A549 treated with AZD9567 at 1 μM for 4 hours (cell line): ENCODE measurements around the gene ZNF646. TPM values are rescaled to one million over a fixed set of nuclear protein-coding genes. Genes with fewer than 3 reads are reported as not detected.

Experiments used
- total RNA-seq: library from RNA; stranded (reverse); fragments of 200-300 nt; extraction: Qiagen RNA extraction; gene quantifications from 5 replicates; pipeline ENCODE4 v1.2.3, GENCODE V29; 2022; ENCODE audit not compliant: insufficient read depth

The ZNF646 gene, protein sequence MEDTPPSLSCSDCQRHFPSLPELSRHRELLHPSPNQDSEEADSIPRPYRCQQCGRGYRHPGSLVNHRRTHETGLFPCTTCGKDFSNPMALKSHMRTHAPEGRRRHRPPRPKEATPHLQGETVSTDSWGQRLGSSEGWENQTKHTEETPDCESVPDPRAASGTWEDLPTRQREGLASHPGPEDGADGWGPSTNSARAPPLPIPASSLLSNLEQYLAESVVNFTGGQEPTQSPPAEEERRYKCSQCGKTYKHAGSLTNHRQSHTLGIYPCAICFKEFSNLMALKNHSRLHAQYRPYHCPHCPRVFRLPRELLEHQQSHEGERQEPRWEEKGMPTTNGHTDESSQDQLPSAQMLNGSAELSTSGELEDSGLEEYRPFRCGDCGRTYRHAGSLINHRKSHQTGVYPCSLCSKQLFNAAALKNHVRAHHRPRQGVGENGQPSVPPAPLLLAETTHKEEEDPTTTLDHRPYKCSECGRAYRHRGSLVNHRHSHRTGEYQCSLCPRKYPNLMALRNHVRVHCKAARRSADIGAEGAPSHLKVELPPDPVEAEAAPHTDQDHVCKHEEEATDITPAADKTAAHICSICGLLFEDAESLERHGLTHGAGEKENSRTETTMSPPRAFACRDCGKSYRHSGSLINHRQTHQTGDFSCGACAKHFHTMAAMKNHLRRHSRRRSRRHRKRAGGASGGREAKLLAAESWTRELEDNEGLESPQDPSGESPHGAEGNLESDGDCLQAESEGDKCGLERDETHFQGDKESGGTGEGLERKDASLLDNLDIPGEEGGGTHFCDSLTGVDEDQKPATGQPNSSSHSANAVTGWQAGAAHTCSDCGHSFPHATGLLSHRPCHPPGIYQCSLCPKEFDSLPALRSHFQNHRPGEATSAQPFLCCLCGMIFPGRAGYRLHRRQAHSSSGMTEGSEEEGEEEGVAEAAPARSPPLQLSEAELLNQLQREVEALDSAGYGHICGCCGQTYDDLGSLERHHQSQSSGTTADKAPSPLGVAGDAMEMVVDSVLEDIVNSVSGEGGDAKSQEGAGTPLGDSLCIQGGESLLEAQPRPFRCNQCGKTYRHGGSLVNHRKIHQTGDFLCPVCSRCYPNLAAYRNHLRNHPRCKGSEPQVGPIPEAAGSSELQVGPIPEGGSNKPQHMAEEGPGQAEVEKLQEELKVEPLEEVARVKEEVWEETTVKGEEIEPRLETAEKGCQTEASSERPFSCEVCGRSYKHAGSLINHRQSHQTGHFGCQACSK (N-terminal part only)
- 8.1 to 11.5 TPM (median 10.2 TPM) in 5 replicates for total RNA-seq

DNA sequence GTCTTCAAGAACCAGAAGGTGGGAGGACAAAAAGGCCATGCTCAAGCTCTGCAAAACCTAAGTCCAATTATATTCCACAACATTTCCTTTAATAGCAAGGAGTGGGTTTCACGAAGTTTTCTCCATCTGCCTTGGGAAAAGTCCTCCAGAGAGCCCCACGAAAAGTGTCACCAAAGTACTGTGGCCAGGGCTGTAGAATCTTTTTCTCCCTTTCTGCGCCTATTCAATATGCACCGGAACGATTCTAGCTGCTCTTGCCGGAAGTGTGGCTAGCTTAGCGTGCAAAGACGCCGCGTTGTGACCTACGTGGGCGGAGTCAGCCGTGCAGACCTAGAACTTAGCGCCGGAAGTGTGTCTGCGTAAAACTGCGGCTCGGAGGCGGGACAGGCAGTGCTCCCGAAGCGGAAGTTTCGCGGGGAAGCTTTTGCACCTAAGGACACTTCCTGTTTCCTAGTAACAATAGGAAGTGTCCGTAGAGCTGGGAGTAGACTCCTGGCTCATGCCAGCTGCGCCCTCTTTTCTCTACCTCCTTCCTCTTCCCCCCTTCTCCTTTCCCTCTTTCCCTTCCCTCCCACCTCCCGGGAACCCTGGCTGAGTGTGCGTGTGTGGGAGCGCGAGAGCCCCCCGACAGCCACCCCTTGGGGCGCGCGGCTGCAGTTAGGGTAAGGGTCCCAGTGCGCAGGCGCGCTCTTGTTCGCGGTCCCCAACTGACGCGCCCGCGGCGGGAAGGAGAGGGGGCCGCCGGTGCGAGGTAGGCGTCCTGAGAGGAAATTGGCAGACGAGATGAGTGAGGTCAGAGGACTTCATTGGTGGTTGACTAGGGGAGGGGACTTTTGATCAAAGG, at the start of gene ZNF646, which contains the start of gene ZNF668:
TSS of gene ZNF646 (plus strand) at position 453 of the 844 bp plus-strand sequence. CDS start 1,903 bp downstream, outside the sequence.
TSS of gene ZNF668 (minus strand) at position 271 of the 844 bp plus-strand sequence. CDS start 9,781 bp downstream, outside the sequence.

DNA sequence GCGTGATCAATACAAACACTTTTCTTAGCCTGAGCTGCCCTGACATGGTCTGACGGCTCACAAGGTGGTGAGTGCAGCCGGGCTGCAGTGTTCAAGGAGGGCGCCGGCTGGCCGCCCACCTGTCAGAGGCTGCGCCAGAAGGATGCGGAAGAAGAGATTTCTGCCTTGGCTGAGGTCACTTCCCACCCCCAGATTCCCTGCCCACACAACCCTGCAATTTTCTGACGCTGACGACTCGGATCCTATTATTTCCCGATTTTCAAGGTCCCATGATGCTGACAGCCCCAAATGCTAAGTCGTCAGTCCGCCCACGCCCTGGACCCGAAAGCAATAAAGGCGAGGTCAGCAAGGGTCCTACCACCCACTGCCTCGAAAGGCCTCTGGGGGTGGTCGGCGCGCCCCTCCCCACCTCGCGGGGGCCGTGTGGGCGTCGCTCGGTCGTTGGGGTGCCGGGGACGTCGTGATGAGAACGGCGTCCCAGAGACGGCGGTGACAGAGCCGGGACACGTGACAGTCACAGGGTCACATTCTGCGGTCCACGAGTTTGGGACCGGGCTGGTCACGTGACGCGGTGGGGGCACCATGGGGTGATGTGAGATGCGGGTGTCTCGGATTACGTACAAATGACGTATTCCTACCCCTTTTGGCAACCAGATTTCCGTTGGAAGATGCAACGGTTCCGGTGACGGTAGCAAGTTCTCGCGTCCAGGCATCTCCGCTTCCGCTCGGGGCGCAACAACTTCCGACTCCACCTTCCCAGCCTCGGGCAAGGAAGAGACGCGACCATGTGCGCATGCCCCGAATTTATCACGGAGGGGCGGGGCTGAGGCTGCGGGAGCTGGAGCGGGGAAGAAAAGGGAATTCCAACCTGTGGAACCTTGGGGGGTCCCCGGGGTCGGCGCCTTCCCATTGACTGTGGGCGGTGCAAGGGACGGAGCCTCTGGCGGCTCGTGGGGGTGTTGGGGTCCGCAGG, 41.2 kb upstream of the ZNF646 start, which contains the start of gene STX4:
TSS of gene STX4 (plus strand) at position 823 of the 973 bp plus-strand sequence. CDS start 248 bp downstream, outside the sequence.

DNA sequence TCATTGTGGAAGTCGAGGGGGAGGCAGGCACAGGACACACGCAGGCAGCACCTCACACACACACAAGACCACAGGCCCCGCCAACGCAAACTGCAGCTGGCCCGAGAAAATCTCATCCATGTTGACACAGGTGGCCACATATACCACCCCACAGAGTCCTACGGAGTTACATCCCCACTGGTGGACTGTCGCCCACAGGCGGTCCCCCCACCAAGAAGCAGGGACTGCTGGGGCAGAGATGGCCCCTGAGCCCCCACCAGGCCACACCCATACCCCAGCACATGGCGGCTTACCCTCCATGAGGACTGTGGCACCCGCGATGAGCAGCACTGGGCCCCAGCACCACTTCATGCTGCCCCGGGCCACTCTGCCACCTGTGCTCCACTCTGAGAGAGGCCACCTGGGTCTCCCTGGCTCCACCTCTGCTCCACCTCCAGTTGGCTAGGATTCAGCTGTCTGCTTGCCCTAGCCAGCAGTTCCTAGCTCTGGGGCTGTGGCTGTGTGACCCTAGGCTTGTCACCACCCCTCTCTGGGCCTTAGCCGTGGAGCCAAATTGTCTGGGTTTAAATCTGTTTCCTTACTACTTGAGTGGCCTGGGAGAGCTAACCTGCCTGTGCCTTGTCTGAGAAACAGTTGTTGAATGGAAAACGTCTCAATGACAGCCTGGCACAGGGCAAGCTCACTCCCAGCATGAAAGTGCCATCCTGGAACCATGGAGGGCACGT, 14.4 kb downstream of the ZNF646 start, which contains the start of gene PRSS53:
TSS of gene PRSS53 (minus strand) at position 485 of the 725 bp plus-strand sequence. CDS start at position 351, 134 bp downstream.

DNA sequence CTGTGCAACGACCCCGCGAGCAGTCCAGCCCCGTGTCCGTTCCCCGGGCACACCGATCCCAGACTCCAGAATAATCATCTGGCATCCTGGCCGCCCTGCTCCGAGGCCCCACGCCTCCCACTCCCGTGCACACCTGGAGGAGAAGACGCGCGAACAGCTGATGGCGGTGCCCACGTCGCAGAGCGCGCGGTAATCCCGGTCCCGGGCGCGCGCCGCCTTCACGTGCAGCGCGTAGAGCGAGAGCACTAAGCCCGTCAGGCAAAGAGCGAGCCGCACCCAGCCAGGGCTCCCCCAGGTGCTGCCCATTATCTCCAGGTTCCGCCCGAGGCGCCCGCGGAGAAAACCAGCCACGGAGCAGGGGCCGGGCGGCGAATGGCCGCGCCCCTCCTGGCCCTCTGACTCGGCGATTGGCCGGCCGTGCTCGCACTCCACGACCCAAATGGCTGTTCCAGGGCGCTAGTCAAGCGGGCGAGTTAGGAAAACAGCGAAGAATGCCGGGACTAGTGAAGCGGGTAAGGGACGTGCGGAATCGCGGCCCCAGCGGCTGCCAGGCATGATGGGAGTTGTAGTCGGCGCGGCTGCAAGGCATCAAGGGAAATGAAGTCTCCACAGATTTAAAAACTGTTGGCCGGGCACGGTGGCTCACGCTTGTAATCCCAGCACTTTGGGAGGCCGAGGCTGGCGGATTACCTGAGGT, 20.4 kb downstream of the ZNF646 start, which contains the start of gene VKORC1:
TSS of gene VKORC1 (minus strand) at position 374 of the 697 bp plus-strand sequence. CDS start at position 306, 68 bp downstream.

DNA sequence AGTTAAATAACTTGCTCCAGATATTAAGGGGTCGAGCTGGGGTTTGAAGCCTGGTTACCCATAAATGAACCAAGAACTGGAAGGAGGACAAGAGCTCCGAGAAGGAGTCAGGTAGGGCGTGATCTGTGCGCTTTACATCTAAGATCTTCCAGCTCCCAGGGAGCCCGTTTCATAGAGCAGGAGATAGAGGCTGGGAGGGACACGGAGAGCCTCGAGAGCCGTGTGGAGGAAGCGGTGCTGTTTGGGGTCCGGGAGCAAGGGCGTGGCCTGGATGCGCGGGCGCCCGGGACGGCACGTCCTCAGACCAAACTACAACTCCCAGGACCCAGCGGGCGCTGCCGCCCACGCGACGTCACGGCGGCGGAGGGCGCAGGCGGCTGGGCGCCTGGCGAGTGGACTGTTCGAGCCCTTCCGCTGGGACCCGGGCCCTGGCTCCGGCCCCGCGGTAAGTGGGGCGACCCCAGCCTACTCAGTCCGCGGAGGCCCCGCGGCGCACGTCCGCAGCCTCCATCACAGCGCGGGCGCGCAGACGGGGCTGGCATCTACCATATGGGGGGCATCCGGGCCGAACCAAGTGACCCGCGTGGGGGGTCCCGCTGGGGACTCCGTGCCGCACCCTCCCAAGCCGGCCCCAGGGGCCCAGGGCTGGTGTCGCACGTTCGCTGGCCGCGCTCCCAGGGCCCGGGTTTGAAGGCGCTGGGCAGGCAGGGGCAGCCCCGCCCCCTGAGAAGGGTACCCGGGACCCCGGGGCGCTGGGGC, 34.0 kb downstream of the ZNF646 start, which contains the start of gene BCKDK:
TSS of gene BCKDK (plus strand) at position 352 of the 759 bp plus-strand sequence. CDS start 838 bp downstream, outside the sequence.

DNA sequence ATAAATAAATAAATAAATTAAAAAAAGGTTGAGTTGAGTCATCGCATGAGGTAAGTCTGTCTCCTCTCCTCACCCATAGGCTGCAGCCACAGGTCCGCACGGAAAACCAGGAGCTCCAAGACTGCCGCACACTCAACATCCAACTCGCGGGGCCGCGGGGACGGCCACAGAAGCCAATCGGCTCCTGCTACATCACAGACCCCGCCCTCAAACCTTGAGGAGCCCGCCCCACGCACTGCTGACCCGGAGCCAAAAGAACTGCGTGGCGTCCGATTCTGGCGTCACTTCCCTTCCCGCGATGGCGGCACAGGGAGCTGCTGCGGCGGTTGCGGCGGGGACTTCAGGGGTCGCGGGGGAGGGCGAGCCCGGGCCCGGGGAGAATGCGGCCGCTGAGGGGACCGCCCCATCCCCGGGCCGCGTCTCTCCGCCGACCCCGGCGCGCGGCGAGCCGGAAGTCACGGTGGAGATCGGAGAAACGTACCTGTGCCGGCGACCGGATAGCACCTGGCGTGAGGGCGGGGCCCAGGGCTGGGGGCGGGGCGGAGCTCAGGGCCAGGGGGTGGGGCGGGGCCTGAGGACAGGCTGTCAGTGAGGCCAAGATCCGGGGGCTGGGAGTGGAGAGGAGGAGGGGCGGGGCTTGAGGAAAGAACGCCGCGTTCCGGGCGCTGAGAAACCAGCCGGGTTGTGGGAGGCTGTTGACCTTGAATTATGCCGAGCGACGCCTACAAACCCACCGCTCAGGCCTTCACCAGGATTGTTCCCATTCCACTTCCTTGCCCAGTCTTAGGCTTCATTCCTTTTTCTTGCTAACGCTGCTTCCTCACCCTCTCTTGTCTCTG, 43.4 kb downstream of the ZNF646 start, which contains the start of gene KAT8:
TSS of gene KAT8 (plus strand) at position 281 of the 839 bp plus-strand sequence. CDS start at position 299, 18 bp downstream.

Other genes with a start within 250 kb of the ZNF646 start
- gene BCL7C, start 180.3 kb upstream of the ZNF646 start, total RNA-seq, result 22.9 to 40.5 TPM (median 37.8 TPM) in 5 replicates
- gene CTF1, start 177.8 kb upstream of the ZNF646 start, total RNA-seq, result 0.20 to 0.28 TPM (median 0.24 TPM) in 4 of 5 replicates, not detected in the other
- 14.3 to 18.2 TPM (median 15.7 TPM) in 5 replicates for gene FBXL19, start 150.8 kb upstream of the ZNF646 start, total RNA-seq
- 5.9 to 14.1 TPM (median 13.6 TPM) in 5 replicates for gene ORAI3, start 125.4 kb upstream of the ZNF646 start, total RNA-seq
- 16.6 to 21.1 TPM (median 20.3 TPM) in 5 replicates for gene SETD1A, start 116.7 kb upstream of the ZNF646 start, total RNA-seq
- 11.6 to 13.5 TPM (median 13.2 TPM) in 5 replicates for gene HSD3B7, start 89.2 kb upstream of the ZNF646 start, total RNA-seq
- 1.4 to 3.9 TPM (median 1.5 TPM) in 5 replicates for gene STX1B, start 63.8 kb upstream of the ZNF646 start, total RNA-seq
- gene STX4, start 40.9 kb upstream of the ZNF646 start, total RNA-seq, result 37.6 to 67.5 TPM (median 65.2 TPM) in 5 replicates
- gene ZNF668, start 182 bp upstream of the ZNF646 start, total RNA-seq, result 12.2 to 17.9 TPM (median 12.8 TPM) in 5 replicates
- 1.4 to 2.7 TPM (median 1.9 TPM) in 5 replicates for gene PRSS53, start 14.5 kb downstream of the ZNF646 start, total RNA-seq
- 123 to 147 TPM (median 143 TPM) in 5 replicates for gene VKORC1, start 20.4 kb downstream of the ZNF646 start, total RNA-seq
- 35.0 to 53.3 TPM (median 49.3 TPM) in 5 replicates for gene BCKDK, start 34.0 kb downstream of the ZNF646 start, total RNA-seq
- gene KAT8, start 43.2 kb downstream of the ZNF646 start, total RNA-seq, result 31.2 to 51.7 TPM (median 46.9 TPM) in 5 replicates
- gene PRSS8, start 61.3 kb downstream of the ZNF646 start, total RNA-seq, result 0.52 to 0.95 TPM (median 0.65 TPM) in 4 of 5 replicates, not detected in the other
- 0.81 to 1.4 TPM (median 1.0 TPM) in 4 of 5 replicates, not detected in the other for gene PRSS36, start 75.6 kb downstream of the ZNF646 start, total RNA-seq
- gene FUS, start 105.7 kb downstream of the ZNF646 start, total RNA-seq, result 554 to 620 TPM (median 559 TPM) in 5 replicates
- 23.4 to 38.1 TPM (median 33.0 TPM) in 5 replicates for gene PYCARD, start 128.3 kb downstream of the ZNF646 start, total RNA-seq
- 0.05 to 0.10 TPM (median 0.05 TPM) in 4 of 5 replicates, not detected in the other for gene TRIM72, start 139.7 kb downstream of the ZNF646 start, total RNA-seq
- gene PYDC1, start 142.7 kb downstream of the ZNF646 start, total RNA-seq, result not detected in 5 replicates
- gene ITGAM, start 185.6 kb downstream of the ZNF646 start, total RNA-seq, result 1.4 to 2.4 TPM (median 1.8 TPM) in 4 of 5 replicates, not detected in the other